Measurements from ENCODE around the gene HEG1. TPM values are rescaled to one million over a fixed set of nuclear protein-coding genes. Genes with fewer than 3 reads are reported as not detected.

Gene HEG1
- total RNA-seq, 1 experiment from 2014 or later, result 34.3 TPM

DNA sequence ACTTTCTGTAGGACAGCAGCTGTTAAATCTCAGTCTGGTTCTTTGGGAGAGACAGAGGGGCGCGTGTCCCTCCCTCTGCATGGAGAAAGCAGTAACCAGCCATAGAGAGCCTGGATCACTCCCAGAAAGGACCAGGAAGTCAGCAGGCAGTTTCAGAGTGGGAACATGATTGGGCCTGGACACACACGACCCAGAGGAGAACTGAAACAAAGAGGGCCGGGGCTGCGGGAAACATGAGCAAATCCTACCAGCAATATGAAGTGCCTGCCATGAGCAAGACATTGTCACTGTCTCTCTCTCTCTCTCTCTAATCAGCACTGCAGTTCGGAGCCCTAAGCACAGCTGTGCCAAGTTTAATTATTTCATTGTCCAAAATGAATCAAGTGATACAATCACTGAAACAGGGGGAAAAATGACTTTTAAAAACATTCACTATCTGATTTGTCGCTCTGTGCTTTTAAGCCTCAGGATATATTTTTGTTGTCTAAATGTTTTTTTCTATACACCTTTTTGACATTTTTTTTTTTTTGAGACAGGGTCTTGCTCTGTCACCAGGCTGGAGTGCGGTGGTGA, 138.9 kb downstream of the HEG1 start:
- no TSS peak for BruUV-seq (replicated peaks)
- CTCF ChIA-PET, result no interaction called here
- no peaks in the 10 kb centered on the region for H3K4me1 ChIP-seq (ENCODE audit: insufficient read depth, low read length, poor library complexity, severe bottlenecking)
- H3K27ac ChIP-seq (ENCODE audit: low read depth, low read length, poor library complexity, severe bottlenecking), result no peak overlapping the region
- H3K4me3 ChIP-seq (ENCODE audit: low read depth, low read length, poor library complexity, severe bottlenecking), result no peak overlapping the region
- H3K36me3 ChIP-seq (ENCODE audit: insufficient read depth, low read length, poor library complexity, severe bottlenecking), result no peaks in the 10 kb centered on the region
- H3K27me3 ChIP-seq (replicated peaks; ENCODE audit: insufficient read depth, low read depth, low read length, poor library complexity), result no peaks in the 10 kb centered on the region
- DNase-seq (ENCODE audit: low spot score), result no peak
- no peaks in the 10 kb centered on the region for H3K9me3 ChIP-seq (ENCODE audit: low read depth, low read length, poor library complexity, severe bottlenecking)
- TF ChIP-seq, protein P1, sequence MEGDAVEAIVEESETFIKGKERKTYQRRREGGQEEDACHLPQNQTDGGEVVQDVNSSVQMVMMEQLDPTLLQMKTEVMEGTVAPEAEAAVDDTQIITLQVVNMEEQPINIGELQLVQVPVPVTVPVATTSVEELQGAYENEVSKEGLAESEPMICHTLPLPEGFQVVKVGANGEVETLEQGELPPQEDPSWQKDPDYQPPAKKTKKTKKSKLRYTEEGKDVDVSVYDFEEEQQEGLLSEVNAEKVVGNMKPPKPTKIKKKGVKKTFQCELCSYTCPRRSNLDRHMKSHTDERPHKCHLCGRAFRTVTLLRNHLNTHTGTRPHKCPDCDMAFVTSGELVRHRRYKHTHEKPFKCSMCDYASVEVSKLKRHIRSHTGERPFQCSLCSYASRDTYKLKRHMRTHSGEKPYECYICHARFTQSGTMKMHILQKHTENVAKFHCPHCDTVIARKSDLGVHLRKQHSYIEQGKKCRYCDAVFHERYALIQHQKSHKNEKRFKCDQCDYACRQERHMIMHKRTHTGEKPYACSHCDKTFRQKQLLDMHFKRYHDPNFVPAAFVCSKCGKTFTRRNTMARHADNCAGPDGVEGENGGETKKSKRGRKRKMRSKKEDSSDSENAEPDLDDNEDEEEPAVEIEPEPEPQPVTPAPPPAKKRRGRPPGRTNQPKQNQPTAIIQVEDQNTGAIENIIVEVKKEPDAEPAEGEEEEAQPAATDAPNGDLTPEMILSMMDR (conservative IDR thresholded peaks at IDR 0.05; ENCODE audit: low read depth, low read length), result no peak
- no peak for TF ChIP-seq EZH2 (IDR thresholded peaks at IDR 0.05; ENCODE audit: borderline replicate concordance, low read depth, low read length, poor library complexity, severe bottlenecking)
- intact Hi-C loops (cut with micrococcal nuclease; ENCODE audit: unreplicated experiment), result no loop called here
- POLR2A ChIA-PET (ENCODE audit: low non-redundant PET), result interaction anchor here (0.6 kb wide), 1 partner anchor 645 kb away, joined by 5 read pairs; no protein-coding TSS in a partner anchor

Other genes with a start within 250 kb of the HEG1 start
- gene ITGB5, start 168.6 kb downstream of the HEG1 start, total RNA-seq (2021), result 116 and 125 TPM in 2 replicates
- not detected in 2 replicates for gene MUC13, start 121.2 kb downstream of the HEG1 start, total RNA-seq (2021)
- 3.6 and 7.1 TPM in 2 replicates for gene SLC12A8, start 156.8 kb upstream of the HEG1 start, total RNA-seq (2021)

Measured in A673 (cell line).